SK-N-SH treated with all-trans-retinoic acid at 6 μM for 48 hours (cell line): ENCODE measurements around the gene NFKBIZ.

Source experiments
- ATAC-seq: fragments of 200-7000 bp; cut with Tn5 transposase; 3 replicates; pipeline ENCODE4 v1.9.1; 2020; ENCODE audit warnings: mild to moderate bottlenecking, moderate library complexity
- ARNTL ChIP-seq: fragments of 450-650 bp; formaldehyde crosslinking; IDR thresholded peaks from 2 replicates; pipeline ENCODE4 v1.5.0; 2020; ENCODE audit warnings: low read depth, mild to moderate bottlenecking, moderate library complexity, borderline replicate concordance
- BACH2 ChIP-seq: fragments of 250-450 bp; sonication (Bioruptor Pico); IDR thresholded peaks from 2 replicates; pipeline ENCODE4 v1.9.0; 2021; ENCODE audit warnings: mild to moderate bottlenecking, borderline replicate concordance
- CSDC2 ChIP-seq: fragments of 250-450 bp; sonication (Bioruptor Pico); IDR thresholded peaks from 2 replicates; pipeline ENCODE4 v1.5.0; 2020; ENCODE audit warnings: mild to moderate bottlenecking, moderate library complexity
- CSRNP3 ChIP-seq: fragments of 250-450 bp; sonication (Bioruptor Pico); IDR thresholded peaks from 2 replicates; pipeline ENCODE4 v1.5.1; 2021; ENCODE audit warnings: mild to moderate bottlenecking, moderate library complexity
- ESRRG ChIP-seq: fragments of 250-450 bp; sonication (Bioruptor Pico); IDR thresholded peaks from 2 replicates; pipeline ENCODE4 v1.6.1; 2021; ENCODE audit warnings: mild to moderate bottlenecking
- GLIS3 ChIP-seq: fragments of 250-450 bp; sonication (Bioruptor Pico); IDR thresholded peaks from 2 replicates; pipeline ENCODE4 v1.5.0; 2020; ENCODE audit warnings: mild to moderate bottlenecking, moderate library complexity
- ISL1 ChIP-seq: fragments of 250-450 bp; sonication (Bioruptor Pico); IDR thresholded peaks from 2 replicates; pipeline ENCODE4 v2.1.2; 2022; ENCODE audit warnings: mild to moderate bottlenecking, moderate library complexity
- OSR1 ChIP-seq: fragments of 250-450 bp; sonication (Bioruptor Pico); IDR thresholded peaks from 2 replicates; pipeline ENCODE4 v1.8.0; 2022; ENCODE audit warnings: moderate library complexity, mild to moderate bottlenecking, inconsistent platforms
- PATZ1 ChIP-seq: fragments of 250-450 bp; sonication (Bioruptor Pico); IDR thresholded peaks from 2 replicates; pipeline ENCODE4 v1.8.0; 2020; ENCODE audit warnings: mild to moderate bottlenecking, moderate library complexity, borderline replicate concordance
- SNAI2 ChIP-seq: fragments of 250-450 bp; sonication (Bioruptor Pico); IDR thresholded peaks from 2 replicates; pipeline ENCODE4 v1.5.0; 2020; ENCODE audit warnings: mild to moderate bottlenecking, moderate library complexity
- TCF4 ChIP-seq: fragments of 250-450 bp; sonication (Bioruptor Pico); IDR thresholded peaks from 2 replicates; pipeline ENCODE4 v1.8.0; 2021; ENCODE audit warnings: mild to moderate bottlenecking, moderate library complexity, borderline replicate concordance
- TOX ChIP-seq: fragments of 250-450 bp; sonication (Bioruptor Pico); IDR thresholded peaks from 2 replicates; pipeline ENCODE4 v1.8.0; 2021; ENCODE audit warnings: mild to moderate bottlenecking, moderate library complexity, borderline replicate concordance
- TSHZ2 ChIP-seq: fragments of 250-450 bp; sonication (Bioruptor Pico); IDR thresholded peaks from 2 replicates; pipeline ENCODE4 v1.5.0; 2020; ENCODE audit warnings: mild to moderate bottlenecking, moderate library complexity
- ZC3H10 ChIP-seq: fragments of 250-450 bp; sonication (Bioruptor Pico); IDR thresholded peaks from 2 replicates; pipeline ENCODE4 v1.5.1; 2021; ENCODE audit warnings: mild to moderate bottlenecking, moderate library complexity
- ZFP3 ChIP-seq: fragments of 250-450 bp; sonication (Bioruptor Pico); IDR thresholded peaks from 2 replicates; pipeline ENCODE4 v1.5.0; 2020; ENCODE audit warnings: mild to moderate bottlenecking, moderate library complexity
- ZFP30 ChIP-seq: fragments of 450-650 bp; formaldehyde crosslinking; IDR thresholded peaks from 2 replicates; pipeline ENCODE4 v1.5.0; 2022; ENCODE audit warnings: mild to moderate bottlenecking, moderate library complexity
- ZNF565 ChIP-seq: fragments of 450-650 bp; formaldehyde crosslinking; conservative IDR thresholded peaks from 2 replicates; pipeline ENCODE4 v1.5.0; 2020; ENCODE audit warnings: low read depth, mild to moderate bottlenecking, moderate library complexity
- ZNF70 ChIP-seq: fragments of 450-650 bp; formaldehyde crosslinking; IDR thresholded peaks from 2 replicates; pipeline ENCODE4 v1.5.0; 2020; ENCODE audit warnings: mild to moderate bottlenecking, moderate library complexity
- ZNF8 ChIP-seq: fragments of 450-650 bp; formaldehyde crosslinking; IDR thresholded peaks from 2 replicates; pipeline ENCODE4 v1.5.0; 2020; ENCODE audit warnings: mild to moderate bottlenecking, moderate library complexity
- TF ChIP-seq, protein P1 (sequence below): fragments of 250-450 bp; sonication (Bioruptor Pico); IDR thresholded peaks from 2 replicates; pipeline ENCODE4 v1.8.0; 2021; ENCODE audit warnings: low read depth, mild to moderate bottlenecking, moderate library complexity, borderline replicate concordance

NFKBIZ gene

GRCh38 chr3:101842245-101842934 is 6.9 kb upstream of the NFKBIZ start:
- TF ChIP-seq TOX (CRISPR knock-in tag) (no peak), ISL1 (CRISPR knock-in tag) (peak; percentile 45)
- peak; percentile 69 for ATAC-seq

GRCh38 chr3:101842935-101843330 is 6.4 kb upstream of the NFKBIZ start:
- no peak for ATAC-seq
- no peak for TF ChIP-seq TCF4 (CRISPR knock-in tag)
- TF ChIP-seq ESRRG (CRISPR knock-in tag), result no peak
- TF ChIP-seq, all 23 proteins: peak for 0

GRCh38 chr3:101845425-101845824 is 3.9 kb upstream of the NFKBIZ start:
- no peak for TF ChIP-seq GLIS3 (CRISPR knock-in tag)
- TF ChIP-seq, protein P1, sequence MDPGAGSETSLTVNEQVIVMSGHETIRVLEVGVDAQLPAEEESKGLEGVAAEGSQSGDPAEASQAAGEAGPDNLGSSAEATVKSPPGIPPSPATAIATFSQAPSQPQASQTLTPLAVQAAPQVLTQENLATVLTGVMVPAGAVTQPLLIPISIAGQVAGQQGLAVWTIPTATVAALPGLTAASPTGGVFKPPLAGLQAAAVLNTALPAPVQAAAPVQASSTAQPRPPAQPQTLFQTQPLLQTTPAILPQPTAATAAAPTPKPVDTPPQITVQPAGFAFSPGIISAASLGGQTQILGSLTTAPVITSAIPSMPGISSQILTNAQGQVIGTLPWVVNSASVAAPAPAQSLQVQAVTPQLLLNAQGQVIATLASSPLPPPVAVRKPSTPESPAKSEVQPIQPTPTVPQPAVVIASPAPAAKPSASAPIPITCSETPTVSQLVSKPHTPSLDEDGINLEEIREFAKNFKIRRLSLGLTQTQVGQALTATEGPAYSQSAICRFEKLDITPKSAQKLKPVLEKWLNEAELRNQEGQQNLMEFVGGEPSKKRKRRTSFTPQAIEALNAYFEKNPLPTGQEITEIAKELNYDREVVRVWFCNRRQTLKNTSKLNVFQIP (CRISPR knock-in tag), result no peak
- no peak for TF ChIP-seq ZNF8 (CRISPR knock-in tag)
- TF ChIP-seq ZC3H10 (CRISPR knock-in tag), result no peak
- TF ChIP-seq ISL1 (CRISPR knock-in tag), result no peak
- no peak for TF ChIP-seq CSRNP3
- TF ChIP-seq OSR1 (CRISPR knock-in tag), result no peak
- no peak for TF ChIP-seq ZFP3 (CRISPR knock-in tag)
- TF ChIP-seq BACH2 (CRISPR knock-in tag), result no peak
- no peak for TF ChIP-seq ESRRG (CRISPR knock-in tag)
- TF ChIP-seq SNAI2 (CRISPR knock-in tag), result no peak
- no peak for TF ChIP-seq ARNTL
- TF ChIP-seq ZNF565, result no peak
- no peak for TF ChIP-seq ZFP30 (CRISPR knock-in tag)
- TF ChIP-seq TSHZ2 (CRISPR knock-in tag), result no peak
- TF ChIP-seq CSDC2 (CRISPR knock-in tag), result no peak
- TF ChIP-seq PATZ1, result no peak
- no peak for TF ChIP-seq ZNF70 (CRISPR knock-in tag)
- TF ChIP-seq, all 23 proteins: peak for 0
- no peak for ATAC-seq

GRCh38 chr3:101846709-101847108 is 2.6 kb upstream of the NFKBIZ start:
- ATAC-seq, result no peak

More at GRCh38 chr3:101846709-101847108, 2.6 kb upstream of the NFKBIZ start:
- TF ChIP-seq ZC3H10 (CRISPR knock-in tag) (no peak), TOX (CRISPR knock-in tag) (no peak), ZFP3 (CRISPR knock-in tag) (no peak), ZNF70 (CRISPR knock-in tag) (no peak), ZFP30 (CRISPR knock-in tag) (no peak), SNAI2 (CRISPR knock-in tag) (no peak)
